Measurements from ENCODE around the gene STYK1. TPM values are rescaled to one million over a fixed set of nuclear protein-coding genes. Genes with fewer than 3 reads are reported as not detected.

The STYK1 gene
- total and polyA plus RNA-seq, 9 of the 15 experiments (the other 6 are each of a cell fraction or from before 2014, with no cell fraction given), result 0.31 to 1.8 (median 0.64) TPM

DNA sequence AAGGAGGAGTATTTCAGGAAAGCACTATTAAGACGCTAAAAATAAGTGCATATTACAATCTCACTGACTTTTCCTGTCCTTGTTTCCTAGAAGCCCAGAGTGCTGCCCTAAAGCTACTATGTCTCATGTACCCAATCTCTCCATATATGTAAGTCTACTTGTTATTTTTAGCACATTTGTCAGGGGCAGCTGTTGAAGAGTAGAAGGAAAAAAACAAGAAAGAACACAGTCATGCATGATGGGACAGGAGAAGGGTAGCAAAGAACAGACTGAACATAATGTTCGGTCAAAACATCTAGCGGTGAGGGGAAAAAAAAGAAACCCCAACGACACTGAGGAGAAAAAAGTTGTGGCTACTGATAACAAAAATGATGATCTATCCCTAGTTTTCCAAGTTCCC, 35.0 kb upstream of the STYK1 start:
- Histone ChIP-seq H3K79me2 (ENCODE audit: control insufficient read depth, insufficient read depth, low read length) (peaks cover 4% of the 10 kb centered on the region; the same call in 2 of the 3 replicates), H3K4me3 (no peak overlapping the region), H3K9me3 (replicated peaks; ENCODE audit: control insufficient read depth, insufficient read depth, low read depth, low read length) (no peaks in the 10 kb centered on the region), H3K4me2 (ENCODE audit: insufficient read depth, low read length) (no peak overlapping the region), H3K27ac (ENCODE audit: extremely low read depth, low read depth, low read length) (no peak overlapping the region), H3K4me1 (replicated peaks in 1 of 2; ENCODE audit: control insufficient read depth in 2 of 2, insufficient read depth in 2 of 2, low read length in 2 of 2) (no peaks in the 10 kb centered on the region), H3K9me1 (ENCODE audit: control insufficient read depth, insufficient read depth, low read length) (no peaks in the 10 kb centered on the region), H3K9ac (ENCODE audit: insufficient read depth in 1 of 2, low read depth in 2 of 2, low read length in 2 of 2) (no peak overlapping the region), H2AFZ (ENCODE audit: low read depth, low read length) (no peak overlapping the region), H3K27me3 (ENCODE audit: control insufficient read depth in 2 of 2, insufficient read depth in 2 of 2, low read length in 2 of 2) (no peaks in the 10 kb centered on the region), H4K20me1 (replicated peaks; ENCODE audit: control insufficient read depth, insufficient read depth, low read length) (no peaks in the 10 kb centered on the region), H3K36me3 (ENCODE audit: control insufficient read depth, insufficient read depth, low read length) (peaks cover 88% of the 10 kb centered on the region)
- POLR2A ChIA-PET, result interaction anchor here (0.9 kb wide), 1 partner anchor 13 kb away, joined by 3 read pairs; no protein-coding TSS in a partner anchor
- no peak for FAIRE-seq
- WGBS (ENCODE audit: insufficient coverage, low coverage, missing lambda C conversion rate), result 87% methylated on average over 4 of the region's 4 CpGs
- intact Hi-C loops (cut with micrococcal nuclease), result no loop called here
- no peak for ATAC-seq
- in situ Hi-C loops (cut with MboI), result no loop called here
- CTCF ChIA-PET (ENCODE audit: low intra/inter-chr PET ratio), result no interaction called here
- no TSS peak for BruUV-seq (replicated peaks)
- DNase-seq (ENCODE audit: extremely low read depth in 1 of 4, low spot score in 3 of 4), result no peak
- TF ChIP-seq, protein P1, sequence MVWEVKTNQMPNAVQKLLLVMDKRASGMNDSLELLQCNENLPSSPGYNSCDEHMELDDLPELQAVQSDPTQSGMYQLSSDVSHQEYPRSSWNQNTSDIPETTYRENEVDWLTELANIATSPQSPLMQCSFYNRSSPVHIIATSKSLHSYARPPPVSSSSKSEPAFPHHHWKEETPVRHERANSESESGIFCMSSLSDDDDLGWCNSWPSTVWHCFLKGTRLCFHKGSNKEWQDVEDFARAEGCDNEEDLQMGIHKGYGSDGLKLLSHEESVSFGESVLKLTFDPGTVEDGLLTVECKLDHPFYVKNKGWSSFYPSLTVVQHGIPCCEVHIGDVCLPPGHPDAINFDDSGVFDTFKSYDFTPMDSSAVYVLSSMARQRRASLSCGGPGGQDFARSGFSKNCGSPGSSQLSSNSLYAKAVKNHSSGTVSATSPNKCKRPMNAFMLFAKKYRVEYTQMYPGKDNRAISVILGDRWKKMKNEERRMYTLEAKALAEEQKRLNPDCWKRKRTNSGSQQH (CRISPR knock-in tag; IDR thresholded peaks at IDR 0.05), result no peak
- TF ChIP-seq ZNF445 (CRISPR knock-in tag; IDR thresholded peaks at IDR 0.05; ENCODE audit: low read depth), result no peak
- no peak for TF ChIP-seq ZNF212 (CRISPR knock-in tag; IDR thresholded peaks at IDR 0.05)
- TF ChIP-seq GTF3C2 (IDR thresholded peaks at IDR 0.05; ENCODE audit: borderline replicate concordance, extremely low read depth, insufficient read length), result no peak
- TF ChIP-seq ZNF589 (CRISPR knock-in tag; IDR thresholded peaks at IDR 0.05; ENCODE audit: low read depth), result no peak
- TF ChIP-seq FOXJ2 (tag; IDR thresholded peaks at IDR 0.05), result no peak
- TF ChIP-seq ZNF143 (CRISPR knock-in tag; IDR thresholded peaks at IDR 0.05), result no peak
- TF ChIP-seq, protein P2, sequence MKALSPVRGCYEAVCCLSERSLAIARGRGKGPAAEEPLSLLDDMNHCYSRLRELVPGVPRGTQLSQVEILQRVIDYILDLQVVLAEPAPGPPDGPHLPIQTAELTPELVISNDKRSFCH (CRISPR knock-in tag; IDR thresholded peaks at IDR 0.05), result no peak
- TF ChIP-seq, protein P2 (tag; IDR thresholded peaks at IDR 0.05), result no peak
- TF ChIP-seq SMARCC2 (IDR thresholded peaks at IDR 0.05; ENCODE audit: low read depth), result no peak
- no peak for TF ChIP-seq DPF2 (IDR thresholded peaks at IDR 0.05)
- TF ChIP-seq FOXK2 (conservative IDR thresholded peaks at IDR 0.05 in 1 of 2, IDR thresholded peaks at IDR 0.05 in 1 of 2; ENCODE audit: low read depth in 2 of 2), result no peak

Measured in K562 (cell line).